ENCODE measurements around the gene CCL1. TPM values are rescaled to one million over a fixed set of nuclear protein-coding genes. Genes with fewer than 3 reads are reported as not detected.

Gene CCL1
- total RNA-seq, 1 donor from 2014 or later, result 266 TPM

DNA sequence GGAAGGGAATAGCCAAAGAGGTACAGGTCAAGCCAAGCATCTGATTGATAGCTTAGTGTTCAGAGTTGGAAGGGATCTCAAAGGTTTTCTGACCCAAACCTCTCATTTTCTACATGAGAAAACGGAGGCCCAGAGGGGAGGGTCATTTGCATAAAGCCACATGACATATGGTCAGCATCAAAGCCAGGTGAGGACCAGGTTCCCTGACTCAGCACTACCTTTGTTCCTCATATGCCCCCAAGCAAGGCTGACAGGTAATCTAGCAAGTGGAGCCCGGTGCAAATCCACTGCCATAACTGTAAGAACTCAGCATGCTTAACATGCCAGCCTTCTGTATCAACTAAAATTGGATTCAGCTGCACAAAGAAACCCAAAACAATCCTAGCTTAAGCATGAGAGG, 28.2 kb upstream of the CCL1 start:
- DNase-seq (ENCODE audit: low spot score), result no peak
- H3K36me3 Mint-ChIP-seq (ENCODE audit: low read depth), result peaks cover 3% of the 10 kb centered on the region
- H3K4me1 Mint-ChIP-seq (ENCODE audit: low read depth), result peaks cover 44% of the 10 kb centered on the region
- H3K9me3 Mint-ChIP-seq, result no peaks in the 10 kb centered on the region
- intact Hi-C loops (cut with micrococcal nuclease), result no loop called here
- no peak overlapping the region for H3K27ac Mint-ChIP-seq
- H3K27me3 Mint-ChIP-seq (ENCODE audit: insufficient read depth), result peaks cover 20% of the 10 kb centered on the region
- no peak overlapping the region for H3K4me3 Mint-ChIP-seq

- intact Hi-C loops (cut with micrococcal nuclease), result no loop called here
- H3K4me1 Mint-ChIP-seq (ENCODE audit: low read depth), result peaks cover 50% of the 10 kb centered on the region
Measured at GRCh38 chr17:34390649-34391048, 27.6 kb upstream of the CCL1 start.

DNA sequence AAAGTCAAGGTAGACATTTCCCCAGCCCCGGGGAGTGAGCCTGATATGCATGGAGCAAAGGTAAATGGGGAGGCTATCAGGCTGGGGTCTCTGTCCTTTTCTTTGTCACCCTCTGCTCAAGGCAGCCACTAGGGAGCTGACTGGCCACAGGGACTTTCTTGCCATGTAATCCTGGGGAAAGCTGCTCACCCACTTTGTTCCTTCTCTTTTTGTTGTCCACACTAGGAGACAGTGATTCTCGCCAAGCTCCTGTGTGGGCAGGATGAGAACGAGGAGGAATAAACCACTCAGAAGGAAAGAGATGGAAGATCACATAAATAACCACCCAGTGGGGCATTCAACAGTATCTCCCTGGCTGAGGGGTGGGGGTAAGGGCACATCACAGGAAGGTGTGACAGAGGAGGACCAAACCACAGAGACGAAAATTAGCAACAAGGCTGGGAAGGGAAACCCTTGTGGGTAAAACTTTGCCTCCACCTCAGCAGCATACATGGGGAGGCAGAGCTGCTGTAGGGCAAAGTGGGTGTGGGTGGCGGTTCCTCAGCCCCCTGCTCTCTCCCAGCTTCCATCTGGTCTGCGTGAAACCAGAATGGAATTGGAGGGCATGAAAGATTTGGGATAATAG, 26.2 kb upstream of the CCL1 start:
- H3K27ac Mint-ChIP-seq, result peak overlapping the region; percentile 15
- H3K36me3 Mint-ChIP-seq (ENCODE audit: low read depth), result no peaks in the 10 kb centered on the region
- H3K9me3 Mint-ChIP-seq, result no peaks in the 10 kb centered on the region
- peaks cover 62% of the 10 kb centered on the region for H3K4me1 Mint-ChIP-seq (ENCODE audit: low read depth)
- peaks cover 21% of the 10 kb centered on the region for H3K27me3 Mint-ChIP-seq (ENCODE audit: insufficient read depth)
- no peak for DNase-seq (ENCODE audit: low spot score)
- intact Hi-C loops (cut with micrococcal nuclease), result loop anchor here (1.0 to 10.0 kb wide), 3 partner anchors 11 to 1496 kb away; partner anchors contain the start of gene CCL5
- peak overlapping the region; percentile 45 for H3K4me3 Mint-ChIP-seq

More at GRCh38 chr17:34390649-34391048, 27.6 kb upstream of the CCL1 start:
- H3K27ac Mint-ChIP-seq, result peak overlapping the region; percentile 36
- no peak overlapping the region for H3K4me3 Mint-ChIP-seq
- peaks cover 3% of the 10 kb centered on the region for H3K36me3 Mint-ChIP-seq (ENCODE audit: low read depth)
- no peaks in the 10 kb centered on the region for H3K9me3 Mint-ChIP-seq
- DNase-seq (ENCODE audit: low spot score), result no peak
- H3K27me3 Mint-ChIP-seq (ENCODE audit: insufficient read depth), result peaks cover 21% of the 10 kb centered on the region

DNA sequence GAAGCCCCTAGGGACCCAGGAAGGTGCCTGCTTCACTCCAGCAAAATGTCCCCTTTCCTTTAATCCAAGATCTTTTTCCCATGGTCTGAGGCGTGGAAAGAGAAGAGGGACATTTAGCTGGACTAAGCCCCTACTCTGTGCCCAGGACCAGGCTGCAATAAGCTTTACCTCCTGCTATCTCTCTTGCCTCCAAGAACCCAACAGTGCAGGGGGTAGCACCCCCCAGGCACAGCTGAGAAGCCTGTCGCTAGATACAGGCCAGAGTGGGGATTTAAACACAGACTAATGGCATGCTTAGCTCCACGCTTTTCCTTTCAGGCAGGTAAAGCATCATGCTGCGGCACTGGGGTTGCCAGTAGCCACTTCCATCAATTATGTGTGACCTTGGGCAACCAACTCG, 24.5 kb upstream of the CCL1 start:
- Mint-ChIP-seq H3K4me3 (no peak overlapping the region), H3K9me3 (no peaks in the 10 kb centered on the region), H3K36me3 (ENCODE audit: low read depth) (no peaks in the 10 kb centered on the region), H3K4me1 (ENCODE audit: low read depth) (peaks cover 79% of the 10 kb centered on the region), H3K27me3 (ENCODE audit: insufficient read depth) (peaks cover 13% of the 10 kb centered on the region), H3K27ac (peak overlapping the region; percentile 92)
- intact Hi-C loops (cut with micrococcal nuclease), result loop anchor here (10.0 kb wide), 1 partner anchor 1497 kb away; the partner anchor contains the start of gene CCL5
- DNase-seq (ENCODE audit: low spot score), result no peak

DNA sequence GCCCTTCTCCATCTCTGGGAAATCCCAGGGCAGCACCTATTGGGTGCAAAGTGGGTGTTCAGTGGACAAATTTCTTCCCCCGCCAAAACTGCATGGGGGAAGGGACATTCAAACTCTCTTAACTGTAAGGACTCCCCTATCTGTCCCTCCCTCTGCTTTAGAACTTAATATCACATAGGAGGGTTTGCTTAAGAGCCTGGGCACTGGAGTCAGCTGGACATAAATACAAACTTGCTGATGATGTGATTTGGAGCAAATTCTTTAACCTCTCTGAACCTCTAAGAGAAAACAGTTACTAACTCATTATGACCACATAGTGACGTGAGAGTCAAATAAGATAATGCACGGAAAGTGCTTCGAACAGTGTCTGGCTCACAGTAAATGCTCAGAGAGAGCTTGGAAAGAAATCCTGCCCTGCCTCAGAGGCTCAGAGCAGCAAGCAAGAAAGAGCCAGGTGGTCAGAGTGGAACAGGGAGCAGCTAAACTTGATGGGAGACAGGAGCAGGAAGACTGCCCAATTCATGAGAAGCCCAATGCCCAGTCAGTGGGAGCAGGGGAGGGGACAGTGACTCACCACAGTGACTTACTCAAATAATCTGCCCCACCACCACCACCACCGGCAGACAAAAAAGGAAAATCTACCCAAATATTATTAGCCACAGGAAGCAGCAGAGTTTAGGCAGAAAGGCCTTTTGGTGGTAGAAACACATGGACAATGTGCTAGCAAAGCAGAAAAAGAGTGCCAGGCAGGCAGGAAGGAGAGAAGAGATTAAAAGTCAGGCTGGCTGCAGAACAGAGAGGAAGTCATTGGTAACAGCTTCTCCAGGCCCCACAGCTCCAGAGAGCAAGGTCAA, 23.9 kb upstream of the CCL1 start:
- H3K9me3 Mint-ChIP-seq, result no peaks in the 10 kb centered on the region
- peaks cover 86% of the 10 kb centered on the region for H3K4me1 Mint-ChIP-seq (ENCODE audit: low read depth)
- DNase-seq (ENCODE audit: low spot score), result no peak
- H3K27ac Mint-ChIP-seq, result peak overlapping the region; percentile 92
- H3K4me3 Mint-ChIP-seq, result peak overlapping the region; percentile 51
- intact Hi-C loops (cut with micrococcal nuclease), result loop anchor here (10.0 kb wide), 1 partner anchor 1498 kb away; the partner anchor contains the start of gene CCL5
- no peaks in the 10 kb centered on the region for H3K36me3 Mint-ChIP-seq (ENCODE audit: low read depth)
- peaks cover 12% of the 10 kb centered on the region for H3K27me3 Mint-ChIP-seq (ENCODE audit: insufficient read depth)

DNA sequence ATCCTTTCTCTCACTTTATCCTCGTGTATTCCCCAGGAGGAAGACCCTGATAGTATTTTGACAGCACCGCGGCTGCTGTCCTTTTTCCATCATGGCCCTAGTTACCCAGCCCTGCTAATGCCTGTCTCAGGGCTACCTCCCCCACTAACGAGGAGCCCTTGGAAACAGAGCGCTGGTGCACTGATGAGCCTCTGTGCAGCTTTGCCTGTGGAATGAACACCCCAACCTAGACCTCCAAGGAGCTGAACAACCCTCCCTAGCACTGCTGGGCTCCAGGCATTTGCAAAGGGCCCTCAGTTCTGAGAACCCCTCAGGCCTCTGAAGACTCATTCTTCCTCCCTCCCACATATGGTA, 23.3 kb upstream of the CCL1 start:
- no peak for DNase-seq (ENCODE audit: low spot score)
- H3K4me3 Mint-ChIP-seq, result peak overlapping the region; percentile 51
- H3K36me3 Mint-ChIP-seq (ENCODE audit: low read depth), result no peaks in the 10 kb centered on the region
- H3K4me1 Mint-ChIP-seq (ENCODE audit: low read depth), result peaks cover 89% of the 10 kb centered on the region
- H3K27me3 Mint-ChIP-seq (ENCODE audit: insufficient read depth), result peaks cover 7% of the 10 kb centered on the region
- H3K9me3 Mint-ChIP-seq, result no peaks in the 10 kb centered on the region
- intact Hi-C loops (cut with micrococcal nuclease), result loop anchor here (10.0 kb wide), 1 partner anchor 1498 kb away; the partner anchor contains the start of gene CCL5
- H3K27ac Mint-ChIP-seq, result peak overlapping the region; percentile 92

DNA sequence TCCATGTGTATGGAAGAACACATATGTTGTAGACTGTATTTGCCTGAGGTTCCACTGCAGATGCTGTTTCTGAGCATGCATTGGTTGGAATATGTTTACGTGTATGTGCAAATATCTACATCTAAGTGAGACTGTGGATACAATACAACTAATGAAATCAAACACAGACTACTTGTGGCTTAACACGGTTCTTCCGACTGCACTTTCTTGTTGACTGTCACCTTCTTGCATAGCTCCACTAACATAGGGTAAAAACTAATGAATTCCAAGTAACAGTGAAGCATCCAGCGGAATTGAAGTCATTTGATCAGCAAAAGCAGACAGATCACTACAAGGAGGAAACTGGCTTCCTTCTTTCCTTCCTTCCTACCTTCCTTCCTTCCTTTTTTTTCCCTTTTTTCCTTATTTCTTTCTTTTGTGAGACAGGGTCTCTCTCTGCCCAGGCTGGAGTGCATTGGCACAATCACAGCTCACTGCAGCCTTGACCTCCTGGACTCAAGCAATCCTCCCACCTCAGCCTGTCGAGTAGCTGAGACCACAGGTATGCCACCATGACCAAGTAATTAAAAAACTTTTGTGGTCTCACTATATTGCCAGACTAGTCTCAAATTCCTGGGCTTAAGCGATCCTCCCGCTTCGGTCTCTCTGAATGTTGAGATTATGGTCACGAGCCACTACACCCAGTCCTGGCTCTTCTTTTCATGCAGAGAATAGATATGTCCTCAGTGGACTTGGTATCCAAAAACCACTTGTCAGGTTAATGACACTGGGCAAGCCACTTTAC, 22.0 kb upstream of the CCL1 start:
- DNase-seq (ENCODE audit: low spot score), result no peak
- H3K4me3 Mint-ChIP-seq, result peak overlapping the region; percentile 59
- H3K4me1 Mint-ChIP-seq (ENCODE audit: low read depth), result peaks cover 90% of the 10 kb centered on the region
- H3K9me3 Mint-ChIP-seq, result no peaks in the 10 kb centered on the region
- no peak overlapping the region for H3K27ac Mint-ChIP-seq
- intact Hi-C loops (cut with micrococcal nuclease), result loop anchor here (10.0 kb wide), 1 partner anchor 1500 kb away; the partner anchor contains the start of gene CCL5
- peaks cover 7% of the 10 kb centered on the region for H3K27me3 Mint-ChIP-seq (ENCODE audit: insufficient read depth)
- H3K36me3 Mint-ChIP-seq (ENCODE audit: low read depth), result no peaks in the 10 kb centered on the region

- no peak overlapping the region for H3K4me3 Mint-ChIP-seq
Measured at GRCh38 chr17:34384271-34384670, 21.2 kb upstream of the CCL1 start.

GRCh38 chr17:34383216-34383615, 20.2 kb upstream of the CCL1 start:
- peaks cover 94% of the 10 kb centered on the region for H3K4me1 Mint-ChIP-seq (ENCODE audit: low read depth)
- no peak overlapping the region for H3K4me3 Mint-ChIP-seq
- H3K27ac Mint-ChIP-seq, result peak overlapping the region; percentile 78
- no peak for DNase-seq (ENCODE audit: low spot score)
- peaks cover 7% of the 10 kb centered on the region for H3K27me3 Mint-ChIP-seq (ENCODE audit: insufficient read depth)
- H3K9me3 Mint-ChIP-seq, result no peaks in the 10 kb centered on the region
- no peaks in the 10 kb centered on the region for H3K36me3 Mint-ChIP-seq (ENCODE audit: low read depth)
- intact Hi-C loops (cut with micrococcal nuclease), result loop anchor here (2.0 to 10.0 kb wide), 2 partner anchors 16 to 1502 kb away; partner anchors contain the start of gene CCL5

More at GRCh38 chr17:34384271-34384670, 21.2 kb upstream of the CCL1 start:
- Mint-ChIP-seq H3K36me3 (ENCODE audit: low read depth) (no peaks in the 10 kb centered on the region), H3K4me1 (ENCODE audit: low read depth) (peaks cover 90% of the 10 kb centered on the region), H3K27ac (no peak overlapping the region), H3K9me3 (no peaks in the 10 kb centered on the region), H3K27me3 (ENCODE audit: insufficient read depth) (peaks cover 7% of the 10 kb centered on the region)
- no peak for DNase-seq (ENCODE audit: low spot score)
- intact Hi-C loops (cut with micrococcal nuclease), result loop anchor here (10.0 kb wide), 1 partner anchor 1501 kb away; the partner anchor contains the start of gene CCL5

- Mint-ChIP-seq H3K36me3 (ENCODE audit: low read depth) (no peaks in the 10 kb centered on the region), H3K4me1 (ENCODE audit: low read depth) (peaks cover 93% of the 10 kb centered on the region), H3K27me3 (ENCODE audit: insufficient read depth) (peaks cover 7% of the 10 kb centered on the region), H3K27ac (peak overlapping the region; percentile 78), H3K9me3 (no peaks in the 10 kb centered on the region), H3K4me3 (no peak overlapping the region)
- DNase-seq (ENCODE audit: low spot score), result no peak
- intact Hi-C loops (cut with micrococcal nuclease), result loop anchor here (2.0 to 10.0 kb wide), 2 partner anchors 16 to 1502 kb away; partner anchors contain the start of gene CCL5
Measured at GRCh38 chr17:34382621-34383124, 19.6 kb upstream of the CCL1 start.

DNA sequence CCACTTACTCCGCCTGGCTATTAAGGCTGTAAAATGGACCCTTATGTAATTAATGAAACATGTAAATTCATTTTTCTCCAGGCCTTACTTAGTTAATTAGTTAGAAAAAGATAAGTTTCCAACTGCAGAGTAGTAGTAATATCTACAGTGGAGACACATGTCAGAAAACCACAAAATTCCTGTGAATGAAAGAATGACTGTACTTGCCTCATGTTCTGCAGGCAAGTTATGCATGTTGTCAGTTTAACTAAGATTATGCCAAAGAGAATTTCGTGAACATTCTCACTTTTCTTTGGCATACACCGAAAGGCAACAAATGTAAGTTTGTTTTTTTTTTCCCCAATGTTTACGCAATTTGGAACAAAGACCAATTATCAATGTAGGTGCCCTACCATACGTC, 16.8 kb upstream of the CCL1 start:
- H3K4me1 Mint-ChIP-seq (ENCODE audit: low read depth), result peaks cover 86% of the 10 kb centered on the region
- H3K9me3 Mint-ChIP-seq, result no peaks in the 10 kb centered on the region
- intact Hi-C loops (cut with micrococcal nuclease), result loop anchor here (1.0 to 10.0 kb wide), 5 partner anchors 9 to 1858 kb away; partner anchors contain the start of genes CCL5 and RFFL
- H3K27me3 Mint-ChIP-seq (ENCODE audit: insufficient read depth), result peaks cover 7% of the 10 kb centered on the region
- peak overlapping the region; percentile 34 for H3K4me3 Mint-ChIP-seq
- no peaks in the 10 kb centered on the region for H3K36me3 Mint-ChIP-seq (ENCODE audit: low read depth)
- no peak for DNase-seq (ENCODE audit: low spot score)
- H3K27ac Mint-ChIP-seq, result peak overlapping the region; percentile 73

DNA sequence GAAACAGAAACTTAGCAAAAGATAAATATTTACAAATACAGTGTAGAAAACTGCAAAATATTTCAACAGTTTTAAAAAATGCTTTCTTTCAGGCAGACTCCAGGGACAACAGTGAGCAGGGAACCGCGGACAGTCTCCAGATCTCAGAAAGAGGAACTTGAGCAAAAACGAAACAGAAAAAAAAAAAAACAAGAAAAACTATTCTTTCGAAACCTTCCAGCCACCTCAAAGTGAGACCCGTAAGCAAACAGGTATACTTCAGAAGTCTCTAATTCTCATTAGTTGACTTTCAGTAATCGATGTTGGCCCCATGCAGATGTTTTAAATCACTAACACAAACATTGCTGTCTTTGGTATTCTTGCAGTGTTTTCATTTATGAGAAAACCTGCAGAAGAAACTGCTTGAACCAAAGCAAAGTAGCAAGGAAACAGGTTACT, 15.7 kb upstream of the CCL1 start:
- Mint-ChIP-seq H3K4me1 (ENCODE audit: low read depth) (peaks cover 75% of the 10 kb centered on the region), H3K36me3 (ENCODE audit: low read depth) (no peaks in the 10 kb centered on the region), H3K27ac (peak overlapping the region; percentile 77), H3K9me3 (no peaks in the 10 kb centered on the region), H3K27me3 (ENCODE audit: insufficient read depth) (peaks cover 12% of the 10 kb centered on the region), H3K4me3 (peak overlapping the region; percentile 62)
- peak; percentile 32 for DNase-seq (ENCODE audit: low spot score)
- intact Hi-C loops (cut with micrococcal nuclease), result loop anchor here (1.0 to 5.0 kb wide), 4 partner anchors 11 to 1856 kb away; partner anchors contain the start of gene RFFL

Measured in activated T-helper 1 cell treated with anti-CD3 and anti-CD28 coated beads, Interleukin-12 subunit alpha, Interleukin-12 subunit beta, Interleukin-2, Interleukin-4 antibody, amounts not matched to agents 30 ng/mL and 10 ng/mL and 1 ng/mL, durations not matched to agents 14 hours and 24 hours and 36 hours (primary cell).